Epithelial cell of esophagus (primary cell): ENCODE results near the gene JPH4.

Experiments
- DNase-seq: peaks from one replicate; pipeline ENCODE4 v3.0.0; 2010; ENCODE audit warnings: low read depth
- H3K4me3 ChIP-seq: 2 replicates; pipeline ENCODE4 v1.5.1; 2011; ENCODE audit warnings: mild to moderate bottlenecking, low read length, control low read depth
- TF ChIP-seq, protein P1 (sequence below): IDR thresholded peaks from 2 replicates; pipeline ENCODE4 v1.5.1; 2011; ENCODE audit warnings: low read depth, mild to moderate bottlenecking, low read length, control low read depth, inconsistent platforms; ENCODE audit not compliant: insufficient read depth; ENCODE audit errors: missing control alignments

JPH4 gene

DNA sequence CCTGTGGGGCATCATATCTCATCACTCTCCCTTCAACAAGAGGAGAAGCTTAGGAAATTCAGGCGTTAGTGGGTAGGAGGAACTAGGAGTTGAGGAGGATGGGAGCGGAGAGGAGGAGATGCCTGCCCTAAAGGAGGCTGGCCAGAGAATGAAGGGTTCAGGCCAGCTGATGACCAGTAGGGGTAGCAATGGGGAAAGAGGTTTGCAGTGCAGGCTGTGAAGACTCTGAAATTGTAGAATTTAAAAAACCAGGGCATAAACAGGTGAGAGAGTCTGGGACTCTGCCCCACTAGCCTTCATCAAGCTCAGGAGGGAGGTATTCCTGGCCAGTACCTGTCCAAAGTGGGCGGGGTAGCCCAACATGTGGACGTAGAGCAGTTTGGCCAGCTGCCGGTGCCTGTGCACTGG lies 11.8 kb downstream of the JPH4 start:
- DNase-seq: peak; percentile 46
- peak overlapping the region; percentile 90 for H3K4me3 ChIP-seq
- TF ChIP-seq, protein P1, sequence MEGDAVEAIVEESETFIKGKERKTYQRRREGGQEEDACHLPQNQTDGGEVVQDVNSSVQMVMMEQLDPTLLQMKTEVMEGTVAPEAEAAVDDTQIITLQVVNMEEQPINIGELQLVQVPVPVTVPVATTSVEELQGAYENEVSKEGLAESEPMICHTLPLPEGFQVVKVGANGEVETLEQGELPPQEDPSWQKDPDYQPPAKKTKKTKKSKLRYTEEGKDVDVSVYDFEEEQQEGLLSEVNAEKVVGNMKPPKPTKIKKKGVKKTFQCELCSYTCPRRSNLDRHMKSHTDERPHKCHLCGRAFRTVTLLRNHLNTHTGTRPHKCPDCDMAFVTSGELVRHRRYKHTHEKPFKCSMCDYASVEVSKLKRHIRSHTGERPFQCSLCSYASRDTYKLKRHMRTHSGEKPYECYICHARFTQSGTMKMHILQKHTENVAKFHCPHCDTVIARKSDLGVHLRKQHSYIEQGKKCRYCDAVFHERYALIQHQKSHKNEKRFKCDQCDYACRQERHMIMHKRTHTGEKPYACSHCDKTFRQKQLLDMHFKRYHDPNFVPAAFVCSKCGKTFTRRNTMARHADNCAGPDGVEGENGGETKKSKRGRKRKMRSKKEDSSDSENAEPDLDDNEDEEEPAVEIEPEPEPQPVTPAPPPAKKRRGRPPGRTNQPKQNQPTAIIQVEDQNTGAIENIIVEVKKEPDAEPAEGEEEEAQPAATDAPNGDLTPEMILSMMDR: no peak

GRCh38 chr14:23566112-23566777 lies 12.3 kb downstream of the JPH4 start:
- no peak for DNase-seq
- TF ChIP-seq, protein P1: no peak
- peak overlapping the region; percentile 90 for H3K4me3 ChIP-seq

- DNase-seq: no peak
These were observed 13.0 kb downstream of the JPH4 start for GRCh38 chr14:23565626-23566025.

DNA sequence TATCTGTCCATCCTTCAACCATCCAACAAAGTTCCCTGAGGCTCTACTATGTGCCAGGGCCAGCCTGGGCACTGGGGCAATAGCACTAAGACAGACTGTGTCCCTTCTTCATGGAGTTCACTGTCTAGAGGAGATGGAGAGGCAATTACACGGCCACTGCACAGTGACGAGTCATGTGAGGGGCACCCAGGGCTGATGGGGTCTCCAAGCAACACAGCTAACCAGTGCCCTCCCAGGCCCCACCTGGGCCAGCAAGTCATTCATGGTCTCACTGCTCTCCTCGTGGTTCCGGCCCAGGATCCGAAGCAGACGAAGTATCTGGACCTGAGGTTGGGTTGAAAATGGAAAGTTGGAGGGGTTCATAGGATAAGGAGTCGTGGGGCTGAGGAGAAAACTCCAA lies 13.7 kb downstream of the JPH4 start:
- no peak overlapping the region for H3K4me3 ChIP-seq
- TF ChIP-seq, protein P1: no peak
- DNase-seq: no peak

More at GRCh38 chr14:23565626-23566025, 13.0 kb downstream of the JPH4 start:
- TF ChIP-seq, protein P1: no peak
- H3K4me3 ChIP-seq: no peak overlapping the region

- no peak for DNase-seq
- TF ChIP-seq, protein P1: no peak
- H3K4me3 ChIP-seq: no peak overlapping the region
These were observed 14.3 kb downstream of the JPH4 start for GRCh38 chr14:23564181-23564812.

GRCh38 chr14:23563473-23564180 lies 15.0 kb downstream of the JPH4 start:
- no peak for DNase-seq
- H3K4me3 ChIP-seq: no peak overlapping the region
- TF ChIP-seq, protein P1: no peak
